ENCODE measurements around the gene ZBP1.

The ZBP1 gene

DNA sequence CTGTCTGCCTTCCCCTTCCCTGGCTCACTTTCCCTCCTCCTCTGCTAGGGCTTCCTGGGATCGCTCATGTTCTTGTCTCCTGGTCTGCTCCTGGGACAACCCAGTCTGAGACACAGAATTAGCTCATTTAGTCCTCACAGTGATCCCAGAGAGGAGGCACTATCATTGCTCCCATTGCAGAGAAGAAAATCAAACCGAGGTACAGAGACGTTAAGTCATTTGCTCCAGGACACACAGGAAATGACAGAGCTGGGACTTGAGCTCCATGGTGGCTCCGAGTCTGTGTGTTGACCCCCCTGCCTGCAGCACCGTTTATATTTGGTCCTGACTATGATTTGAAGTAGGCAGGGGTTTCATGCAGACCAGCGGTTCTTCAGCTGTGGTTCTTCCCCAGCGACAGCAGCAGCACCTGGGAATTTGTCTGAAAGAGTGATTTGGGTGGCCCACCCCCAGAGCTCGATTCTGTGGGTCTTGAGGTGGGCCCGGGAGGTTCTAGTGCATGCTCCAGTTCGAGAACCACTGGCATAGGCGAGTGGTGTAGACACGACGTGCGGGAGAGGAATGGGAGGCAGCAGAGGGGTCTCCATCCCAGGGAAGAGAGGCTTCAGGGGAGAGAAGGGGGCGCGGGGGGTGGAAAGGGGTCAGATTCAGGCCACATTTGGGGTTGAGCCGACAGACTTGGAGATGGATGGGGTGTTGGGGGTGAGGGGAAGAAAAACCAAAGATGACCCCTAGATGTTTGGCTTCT is 34.6 kb downstream of the ZBP1 start:
- DNase-seq (ENCODE audit: insufficient read length) (no peak), FAIRE-seq (no peak)
- TF ChIP-seq POLR2AphosphoS5 (IDR thresholded peaks at IDR 0.05; ENCODE audit: low read depth, low read length) (no peak), POLR2A (IDR thresholded peaks at IDR 0.05; ENCODE audit: low read depth, low read length) (no peak), TAF1 (IDR thresholded peaks at IDR 0.05; ENCODE audit: borderline replicate concordance, low read depth, low read length) (no peak)

DNA sequence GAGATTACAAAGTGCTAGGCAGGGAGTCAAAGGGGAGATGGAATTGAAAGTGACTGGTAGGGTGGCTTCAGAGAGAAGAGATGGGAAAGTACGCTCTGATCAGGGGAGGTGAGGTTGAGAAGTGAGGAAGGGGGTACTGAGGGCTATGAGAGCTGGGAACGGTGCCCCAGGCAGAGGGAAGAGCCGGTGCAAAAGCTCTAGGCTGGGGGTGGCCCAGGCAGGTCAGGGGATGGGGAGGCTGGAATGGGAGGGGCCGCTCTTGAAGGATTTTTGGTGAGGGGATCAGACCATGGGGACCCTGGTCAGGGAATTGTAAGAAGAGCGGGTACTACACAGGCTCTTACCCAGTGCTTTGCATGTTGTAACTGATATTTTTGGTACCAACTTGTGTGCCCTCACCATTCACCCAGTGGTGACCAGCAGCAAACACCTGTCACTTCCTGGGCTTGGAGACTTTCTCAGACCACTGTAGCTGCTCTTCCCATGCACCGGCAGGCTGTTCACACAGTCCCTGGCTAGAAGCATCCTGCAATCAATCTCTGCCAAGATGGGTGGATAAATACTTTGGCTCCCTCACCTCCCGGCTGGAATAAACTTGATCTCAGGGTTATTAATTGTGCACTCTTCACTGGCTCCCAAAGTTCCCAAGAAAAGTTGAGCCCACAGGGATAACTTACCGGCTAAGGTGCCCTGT is 35.3 kb downstream of the ZBP1 start:
- FAIRE-seq: no peak
- TF ChIP-seq TAF1 (IDR thresholded peaks at IDR 0.05; ENCODE audit: borderline replicate concordance, low read depth, low read length) (no peak), POLR2AphosphoS5 (IDR thresholded peaks at IDR 0.05; ENCODE audit: low read depth, low read length) (no peak), POLR2A (IDR thresholded peaks at IDR 0.05; ENCODE audit: low read depth, low read length) (no peak)
- DNase-seq (ENCODE audit: insufficient read length): no peak

DNA sequence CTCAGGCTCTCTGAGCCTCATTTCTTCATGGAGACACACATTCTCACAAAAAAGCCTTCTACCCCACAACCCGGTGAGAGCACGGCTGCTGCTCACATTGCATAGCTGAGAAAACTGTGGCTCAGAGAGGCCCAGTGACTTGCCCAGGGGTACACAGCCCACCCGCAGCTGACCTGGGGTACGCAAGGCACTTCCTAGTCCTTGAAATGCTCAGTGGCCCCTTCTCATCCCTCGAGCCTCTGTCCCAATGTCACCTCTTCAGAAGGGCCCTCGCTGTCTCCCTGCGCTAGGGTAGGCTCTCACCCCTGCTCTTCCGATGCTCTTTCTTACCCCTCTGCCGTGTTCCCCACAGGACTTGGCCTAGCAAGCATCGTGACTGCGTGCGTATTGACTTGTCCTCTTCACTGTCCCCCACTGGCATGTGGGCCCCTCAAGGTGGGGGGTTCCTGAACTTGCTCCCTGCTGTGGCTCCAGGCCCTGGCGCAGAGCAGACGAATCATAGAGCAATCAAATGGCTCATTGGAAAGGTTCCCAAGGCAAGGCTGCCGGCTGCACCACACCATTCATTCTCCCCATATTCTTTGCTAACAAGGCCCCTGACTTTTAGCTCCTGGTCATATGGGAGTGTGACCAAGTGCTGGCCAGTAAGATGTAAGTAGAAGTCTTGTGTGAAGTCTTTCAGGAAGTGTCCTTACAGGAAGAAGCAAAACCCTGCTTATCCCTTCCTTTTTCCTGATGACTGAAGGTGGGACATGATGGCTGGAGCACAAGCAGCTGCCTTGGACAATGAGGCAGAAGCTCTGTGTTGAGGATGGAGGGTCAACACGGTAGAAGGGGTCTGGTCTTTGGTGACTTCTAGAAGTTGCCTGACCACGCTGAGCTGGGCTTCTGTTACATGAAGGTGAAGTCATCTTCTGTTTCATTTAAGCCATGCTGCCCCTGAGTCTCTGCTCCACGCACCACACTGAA is 36.7 kb downstream of the ZBP1 start:
- FAIRE-seq: no peak
- TF ChIP-seq POLR2A (IDR thresholded peaks at IDR 0.05; ENCODE audit: low read depth, low read length) (no peak), POLR2AphosphoS5 (IDR thresholded peaks at IDR 0.05; ENCODE audit: low read depth, low read length) (no peak), TAF1 (IDR thresholded peaks at IDR 0.05; ENCODE audit: borderline replicate concordance, low read depth, low read length) (no peak)
- DNase-seq (ENCODE audit: insufficient read length): no peak

DNA sequence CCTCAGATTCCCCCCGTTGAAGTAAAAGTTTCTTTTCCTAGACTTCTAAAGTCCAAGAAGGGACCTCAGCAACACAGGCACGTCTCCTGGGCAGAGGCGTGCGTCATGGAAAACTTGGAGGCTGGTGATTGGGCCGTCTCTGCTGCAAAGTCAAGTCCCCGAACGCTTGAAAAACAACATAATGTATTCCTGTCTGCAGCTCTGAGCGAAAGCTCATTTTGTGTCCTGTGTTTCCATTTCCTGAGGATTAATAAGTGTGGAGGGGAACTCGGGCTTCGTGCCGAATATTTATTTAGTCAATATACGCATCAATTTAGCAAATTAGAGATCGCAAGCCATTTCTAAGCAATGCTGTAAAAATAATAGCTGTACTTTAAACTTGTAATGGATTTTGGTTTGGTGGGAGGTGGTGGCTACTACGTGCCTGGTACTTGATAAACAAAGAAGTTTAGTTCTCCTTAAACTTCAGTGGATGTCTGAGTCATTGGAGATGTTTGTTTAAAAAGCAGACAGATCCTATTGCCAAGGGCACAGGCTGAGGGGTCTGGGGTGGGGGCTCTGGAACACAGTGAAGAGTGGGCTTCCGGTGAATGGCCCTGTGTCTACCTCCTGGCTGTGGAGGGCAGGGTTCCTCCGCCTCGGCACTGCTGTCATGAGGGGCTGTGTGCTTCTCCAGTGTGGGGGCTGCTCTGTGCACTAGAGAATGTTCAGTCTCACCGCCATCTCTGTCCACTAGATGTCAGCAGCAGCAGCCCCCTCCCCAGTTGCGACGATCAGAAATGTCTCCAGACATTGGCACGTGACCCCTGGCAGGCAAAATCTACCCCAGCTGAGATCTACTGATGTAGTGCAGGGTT is 37.6 kb downstream of the ZBP1 start:
- DNase-seq (ENCODE audit: insufficient read length) (no peak), FAIRE-seq (no peak)
- TF ChIP-seq POLR2AphosphoS5 (IDR thresholded peaks at IDR 0.05; ENCODE audit: low read depth, low read length): no peak

DNA sequence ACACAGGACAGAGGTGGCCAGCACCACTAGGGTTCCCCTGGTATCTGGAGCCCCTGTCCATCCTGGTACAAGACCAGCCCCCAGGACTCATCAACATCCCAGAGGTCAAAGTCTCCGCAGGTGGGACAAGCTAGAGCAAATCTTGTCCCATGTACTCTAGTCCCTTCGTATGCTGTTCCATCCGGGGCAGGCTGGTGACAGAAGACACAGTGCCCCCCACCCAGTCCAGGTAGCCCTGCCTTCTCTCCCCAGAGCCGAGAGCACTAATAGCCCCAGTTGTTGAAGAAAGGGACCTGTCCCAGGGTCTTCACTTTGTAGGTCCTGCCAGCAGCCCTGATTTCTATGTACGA is 38.2 kb downstream of the ZBP1 start:
- no peak for FAIRE-seq
- TF ChIP-seq POLR2A (IDR thresholded peaks at IDR 0.05; ENCODE audit: low read depth, low read length) (no peak), TAF1 (IDR thresholded peaks at IDR 0.05; ENCODE audit: borderline replicate concordance, low read depth, low read length) (no peak), POLR2AphosphoS5 (IDR thresholded peaks at IDR 0.05; ENCODE audit: low read depth, low read length) (no peak)
- DNase-seq (ENCODE audit: insufficient read length): no peak

DNA sequence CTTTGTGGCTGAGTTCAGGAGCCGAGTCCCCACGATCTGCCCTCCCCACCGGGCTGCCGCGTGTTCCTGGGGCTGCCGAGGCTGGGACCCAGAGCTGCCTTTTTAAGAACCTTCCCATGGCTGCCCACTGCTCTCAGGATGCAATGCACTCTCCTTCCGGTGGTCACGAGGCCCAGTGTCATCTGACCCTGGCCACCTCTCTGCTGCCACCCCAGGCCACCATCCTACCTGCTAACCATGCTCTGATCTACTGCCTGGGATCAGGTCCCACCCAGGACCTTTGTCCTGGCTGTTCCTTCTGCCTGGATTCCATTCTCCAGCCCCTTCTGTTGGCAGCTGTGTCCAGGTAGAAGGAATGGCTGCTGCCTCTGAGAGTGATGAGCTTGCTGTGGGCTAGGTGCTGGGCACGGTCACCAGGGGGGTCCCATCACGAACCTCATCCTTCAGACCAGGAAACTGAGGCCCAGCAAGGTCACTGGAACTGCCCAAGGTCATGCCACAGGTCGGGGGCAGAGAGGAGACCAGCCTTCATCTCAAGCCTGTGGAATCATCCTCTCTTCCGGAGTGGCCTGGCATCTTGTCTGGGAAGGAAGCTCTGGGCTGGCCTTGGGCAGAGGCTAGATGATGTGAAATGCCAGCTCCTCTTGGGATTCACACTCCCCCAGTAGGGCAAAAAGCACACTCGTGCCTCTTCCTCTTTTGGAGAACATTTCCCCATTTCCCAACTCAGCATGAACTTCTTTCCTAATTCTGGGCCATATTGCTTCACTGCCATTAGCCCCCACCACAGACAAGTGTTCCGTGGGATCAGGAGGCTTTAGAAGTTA is 38.8 kb downstream of the ZBP1 start:
- no peak for DNase-seq (ENCODE audit: insufficient read length)
- FAIRE-seq: no peak
- TF ChIP-seq TAF1 (IDR thresholded peaks at IDR 0.05; ENCODE audit: borderline replicate concordance, low read depth, low read length) (no peak), POLR2AphosphoS5 (IDR thresholded peaks at IDR 0.05; ENCODE audit: low read depth, low read length) (no peak), POLR2A (IDR thresholded peaks at IDR 0.05; ENCODE audit: low read depth, low read length) (no peak)

DNA sequence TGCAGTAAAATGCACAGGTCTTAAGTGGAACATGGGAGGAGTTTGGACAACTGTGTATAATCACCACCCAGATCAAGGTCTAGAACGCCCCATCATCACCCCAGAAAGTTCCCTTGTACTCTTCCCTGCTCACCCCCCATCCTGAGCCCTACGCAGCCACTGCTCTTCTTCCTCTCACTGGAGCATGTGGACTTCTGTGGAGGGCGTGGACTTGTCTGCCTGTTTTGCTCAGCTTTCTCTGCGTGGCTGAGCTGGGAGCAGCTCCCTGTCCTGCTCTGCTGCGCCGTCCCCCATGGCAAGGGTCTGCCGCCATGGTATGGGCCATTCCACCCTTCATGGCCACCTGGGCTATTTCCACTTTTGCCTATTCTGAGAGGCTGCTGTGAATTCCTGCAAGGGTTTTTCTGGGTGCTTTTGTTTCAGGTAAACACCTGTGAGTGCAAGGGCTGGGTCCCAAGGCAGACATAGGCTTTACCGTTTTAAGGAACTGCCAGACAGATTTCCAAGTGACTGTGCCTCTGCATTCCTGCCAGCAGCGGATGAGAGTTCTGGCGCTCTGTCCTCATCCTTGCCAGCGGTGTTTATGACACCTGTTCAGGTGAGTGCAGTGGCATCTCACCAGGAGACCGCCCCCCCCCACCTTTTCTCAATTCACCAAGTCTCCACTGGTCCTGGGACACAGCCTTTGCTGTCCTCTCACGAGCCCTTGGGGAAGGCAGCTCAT is 39.6 kb downstream of the ZBP1 start:
- DNase-seq (ENCODE audit: insufficient read length) (no peak), FAIRE-seq (no peak)
- TF ChIP-seq POLR2AphosphoS5 (IDR thresholded peaks at IDR 0.05; ENCODE audit: low read depth, low read length) (no peak), POLR2A (IDR thresholded peaks at IDR 0.05; ENCODE audit: low read depth, low read length) (no peak), TAF1 (IDR thresholded peaks at IDR 0.05; ENCODE audit: borderline replicate concordance, low read depth, low read length) (no peak)

DNA sequence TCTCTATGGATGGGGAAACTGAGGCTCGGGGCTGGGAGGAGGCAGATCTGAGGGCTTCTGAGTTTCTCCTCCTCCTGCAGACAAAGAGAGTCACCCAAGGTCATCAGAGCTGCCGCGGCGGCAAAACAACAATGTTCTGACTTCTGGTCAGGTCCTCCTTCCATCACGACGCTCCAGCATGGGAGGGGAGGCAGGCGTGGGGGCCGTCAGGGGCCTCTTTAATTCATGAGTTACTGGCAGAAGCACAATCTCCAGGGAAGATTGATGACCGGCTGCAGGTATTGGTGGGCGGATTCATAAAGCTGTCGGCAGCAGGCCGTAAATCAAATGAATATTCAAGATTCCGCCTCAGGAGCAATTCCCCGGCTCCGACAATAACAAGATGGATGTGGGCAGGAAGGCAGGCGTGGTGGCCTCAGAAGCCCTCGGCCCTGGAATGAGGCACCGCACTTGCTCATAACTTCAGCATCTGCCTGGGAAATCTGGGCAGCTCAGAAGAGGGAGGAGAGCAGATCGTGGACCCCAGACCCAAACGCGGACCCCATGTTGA is 40.3 kb downstream of the ZBP1 start:
- FAIRE-seq (no peak), DNase-seq (ENCODE audit: insufficient read length) (no peak)
- no peak for TF ChIP-seq POLR2AphosphoS5 (IDR thresholded peaks at IDR 0.05; ENCODE audit: low read depth, low read length)
- TF ChIP-seq TAF1 (IDR thresholded peaks at IDR 0.05; ENCODE audit: borderline replicate concordance, low read depth, low read length): no peak
- no peak for TF ChIP-seq POLR2A (IDR thresholded peaks at IDR 0.05; ENCODE audit: low read depth, low read length)

DNA sequence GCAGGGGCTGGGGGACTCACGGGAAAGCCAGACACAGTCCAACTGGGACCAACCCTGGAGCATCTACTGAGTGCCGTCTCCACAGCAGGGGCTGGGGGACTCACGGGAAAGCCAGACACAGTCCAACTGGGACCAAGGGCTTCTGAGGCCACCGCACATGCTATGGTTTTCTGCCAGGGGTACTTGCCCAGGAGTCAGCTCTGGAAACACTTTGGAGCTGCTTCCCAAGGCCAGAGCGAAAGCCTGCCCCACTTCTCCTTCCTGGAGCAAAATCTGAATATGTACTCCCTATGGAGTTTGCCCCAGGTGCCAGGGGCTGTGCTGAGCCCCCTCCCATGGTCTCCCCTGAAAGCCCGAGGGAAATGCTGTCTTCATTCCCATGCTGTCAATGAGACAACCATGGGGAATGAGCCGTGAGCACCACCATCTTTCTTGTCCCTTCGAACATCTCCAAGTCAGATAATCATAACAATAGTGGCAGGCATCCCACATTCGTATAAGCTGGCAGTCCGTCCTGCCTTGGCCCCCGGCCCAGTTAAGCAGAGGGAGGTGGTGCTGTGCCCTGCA is 40.8 kb downstream of the ZBP1 start:
- FAIRE-seq: no peak
- TF ChIP-seq POLR2A (IDR thresholded peaks at IDR 0.05; ENCODE audit: low read depth, low read length): no peak
- no peak for TF ChIP-seq TAF1 (IDR thresholded peaks at IDR 0.05; ENCODE audit: borderline replicate concordance, low read depth, low read length)
- no peak for TF ChIP-seq POLR2AphosphoS5 (IDR thresholded peaks at IDR 0.05; ENCODE audit: low read depth, low read length)
- no peak for DNase-seq (ENCODE audit: insufficient read length)

Measured in GM12892 (cell line).